ENCODE measurements around the gene PARP6.

PARP6 gene

GRCh38 chr15:72312605-72313447, 40.5 kb upstream of the PARP6 start:
- no peaks in the 10 kb centered on the region for H3K36me3 ChIP-seq (replicated peaks; ENCODE audit: low read depth, low read length)
- no peaks in the 10 kb centered on the region for H4K20me1 ChIP-seq (ENCODE audit: insufficient read depth, low read length)
- H3K9me3 ChIP-seq (ENCODE audit: insufficient read depth, low read length), result no peaks in the 10 kb centered on the region
- H3K79me2 ChIP-seq (ENCODE audit: low read length), result no peaks in the 10 kb centered on the region
- H3K9ac ChIP-seq (ENCODE audit: low read length), result no peak overlapping the region
- H3K4me3 ChIP-seq (ENCODE audit: low read length), result no peak overlapping the region
- H3K4me1 ChIP-seq (ENCODE audit: low read length), result no peaks in the 10 kb centered on the region
- no peak overlapping the region for H2AFZ ChIP-seq (ENCODE audit: low read depth, low read length)
- no peak overlapping the region for H3K27ac ChIP-seq (ENCODE audit: low read length)
- TF ChIP-seq, protein P1, sequence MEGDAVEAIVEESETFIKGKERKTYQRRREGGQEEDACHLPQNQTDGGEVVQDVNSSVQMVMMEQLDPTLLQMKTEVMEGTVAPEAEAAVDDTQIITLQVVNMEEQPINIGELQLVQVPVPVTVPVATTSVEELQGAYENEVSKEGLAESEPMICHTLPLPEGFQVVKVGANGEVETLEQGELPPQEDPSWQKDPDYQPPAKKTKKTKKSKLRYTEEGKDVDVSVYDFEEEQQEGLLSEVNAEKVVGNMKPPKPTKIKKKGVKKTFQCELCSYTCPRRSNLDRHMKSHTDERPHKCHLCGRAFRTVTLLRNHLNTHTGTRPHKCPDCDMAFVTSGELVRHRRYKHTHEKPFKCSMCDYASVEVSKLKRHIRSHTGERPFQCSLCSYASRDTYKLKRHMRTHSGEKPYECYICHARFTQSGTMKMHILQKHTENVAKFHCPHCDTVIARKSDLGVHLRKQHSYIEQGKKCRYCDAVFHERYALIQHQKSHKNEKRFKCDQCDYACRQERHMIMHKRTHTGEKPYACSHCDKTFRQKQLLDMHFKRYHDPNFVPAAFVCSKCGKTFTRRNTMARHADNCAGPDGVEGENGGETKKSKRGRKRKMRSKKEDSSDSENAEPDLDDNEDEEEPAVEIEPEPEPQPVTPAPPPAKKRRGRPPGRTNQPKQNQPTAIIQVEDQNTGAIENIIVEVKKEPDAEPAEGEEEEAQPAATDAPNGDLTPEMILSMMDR (IDR thresholded peaks at IDR 0.05; ENCODE audit: low read depth, low read length), result peak; percentile 83
- TF ChIP-seq EZH2phosphoT487 (IDR thresholded peaks at IDR 0.05; ENCODE audit: low read depth), result no peak
- H3K27me3 ChIP-seq (ENCODE audit: low read depth, low read length), result peaks cover 13% of the 10 kb centered on the region
- no peak overlapping the region for H3K4me2 ChIP-seq (ENCODE audit: low read length)

DNA sequence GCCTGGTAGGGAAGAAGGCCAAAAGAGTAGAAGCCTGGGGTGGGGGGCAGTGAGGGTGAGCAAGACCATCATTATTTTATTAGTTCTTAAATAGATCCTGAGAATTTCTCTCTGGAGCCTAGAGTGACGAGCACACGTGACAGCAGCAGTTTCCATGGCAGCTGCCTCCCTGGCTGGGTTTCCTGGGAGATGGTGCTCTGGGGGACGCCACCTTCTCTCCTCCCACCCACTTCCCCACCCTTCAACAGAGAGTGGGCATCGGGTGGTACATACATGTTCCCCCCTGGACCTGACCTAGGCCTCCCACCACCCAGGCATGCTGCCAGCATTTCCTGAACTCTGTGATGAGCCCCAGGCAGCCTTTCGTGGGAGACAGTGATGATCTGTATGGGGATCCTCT, 34.7 kb upstream of the PARP6 start:
- no peaks in the 10 kb centered on the region for H3K9me3 ChIP-seq (ENCODE audit: insufficient read depth, low read length)
- H3K79me2 ChIP-seq (ENCODE audit: low read length), result no peaks in the 10 kb centered on the region
- H3K36me3 ChIP-seq (replicated peaks; ENCODE audit: low read depth, low read length), result no peaks in the 10 kb centered on the region

GRCh38 chr15:72306211-72306785, 33.9 kb upstream of the PARP6 start:
- no peaks in the 10 kb centered on the region for H3K4me1 ChIP-seq (ENCODE audit: low read length)

More for the DNA sequence above, 34.7 kb upstream of the PARP6 start:
- Histone ChIP-seq H4K20me1 (ENCODE audit: insufficient read depth, low read length) (no peaks in the 10 kb centered on the region), H3K4me3 (ENCODE audit: low read length) (no peak overlapping the region), H2AFZ (ENCODE audit: low read depth, low read length) (no peak overlapping the region), H3K9ac (ENCODE audit: low read length) (no peak overlapping the region), H3K4me1 (ENCODE audit: low read length) (no peaks in the 10 kb centered on the region), H3K27me3 (ENCODE audit: low read depth, low read length) (peaks cover 9% of the 10 kb centered on the region; the same call in 1 of the 2 replicates), H3K27ac (ENCODE audit: low read length) (no peak overlapping the region), H3K4me2 (ENCODE audit: low read length) (no peak overlapping the region)
- TF ChIP-seq, protein P1 (IDR thresholded peaks at IDR 0.05; ENCODE audit: low read depth, low read length), result no peak
- TF ChIP-seq EZH2phosphoT487 (IDR thresholded peaks at IDR 0.05; ENCODE audit: low read depth), result no peak

DNA sequence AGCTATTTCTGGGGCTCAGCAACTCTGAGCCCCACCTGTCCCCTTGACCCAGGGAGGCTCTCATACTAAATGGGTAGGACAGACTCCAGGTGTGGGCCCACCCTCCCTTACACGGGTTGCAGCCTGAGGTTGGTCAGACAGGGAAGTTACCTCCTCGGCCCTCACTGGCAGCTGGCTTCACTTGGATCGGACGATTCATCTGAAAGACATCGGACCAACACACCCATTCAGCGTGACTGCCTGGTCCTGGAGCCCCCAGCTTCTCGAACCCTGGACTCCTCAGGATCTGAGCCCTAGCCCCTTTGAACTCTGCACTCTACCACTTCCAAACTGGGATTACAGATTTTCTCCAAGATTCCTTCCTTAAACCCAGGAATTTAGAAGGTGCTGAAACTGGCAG, 32.2 kb upstream of the PARP6 start:
- TF ChIP-seq, protein P1 (IDR thresholded peaks at IDR 0.05; ENCODE audit: low read depth, low read length), result no peak
- TF ChIP-seq EZH2phosphoT487 (IDR thresholded peaks at IDR 0.05; ENCODE audit: low read depth), result no peak
- peaks cover 9% of the 10 kb centered on the region; the same call in 1 of the 2 replicates for H3K27me3 ChIP-seq (ENCODE audit: low read depth, low read length)
- H3K9me3 ChIP-seq (ENCODE audit: insufficient read depth, low read length), result no peaks in the 10 kb centered on the region
- H3K79me2 ChIP-seq (ENCODE audit: low read length), result no peaks in the 10 kb centered on the region
- no peak overlapping the region for H2AFZ ChIP-seq (ENCODE audit: low read depth, low read length)
- H3K4me1 ChIP-seq (ENCODE audit: low read length), result no peaks in the 10 kb centered on the region
- H3K4me2 ChIP-seq (ENCODE audit: low read length), result no peak overlapping the region
- H3K27ac ChIP-seq (ENCODE audit: low read length), result no peak overlapping the region
- H3K4me3 ChIP-seq (ENCODE audit: low read length), result no peak overlapping the region
- no peak overlapping the region for H3K9ac ChIP-seq (ENCODE audit: low read length)
- no peaks in the 10 kb centered on the region for H4K20me1 ChIP-seq (ENCODE audit: insufficient read depth, low read length)
- no peaks in the 10 kb centered on the region for H3K36me3 ChIP-seq (replicated peaks; ENCODE audit: low read depth, low read length)

More at GRCh38 chr15:72306211-72306785, 33.9 kb upstream of the PARP6 start:
- Histone ChIP-seq H3K27ac (ENCODE audit: low read length) (no peak overlapping the region), H3K9me3 (ENCODE audit: insufficient read depth, low read length) (no peaks in the 10 kb centered on the region), H3K9ac (ENCODE audit: low read length) (no peak overlapping the region), H3K4me3 (ENCODE audit: low read length) (no peak overlapping the region), H3K4me2 (ENCODE audit: low read length) (no peak overlapping the region), H3K36me3 (replicated peaks; ENCODE audit: low read depth, low read length) (no peaks in the 10 kb centered on the region), H3K27me3 (ENCODE audit: low read depth, low read length) (peaks cover 9% of the 10 kb centered on the region; the same call in 1 of the 2 replicates), H4K20me1 (ENCODE audit: insufficient read depth, low read length) (no peaks in the 10 kb centered on the region), H2AFZ (ENCODE audit: low read depth, low read length) (no peak overlapping the region), H3K79me2 (ENCODE audit: low read length) (no peaks in the 10 kb centered on the region)
- no peak for TF ChIP-seq EZH2phosphoT487 (IDR thresholded peaks at IDR 0.05; ENCODE audit: low read depth)
- TF ChIP-seq, protein P1 (IDR thresholded peaks at IDR 0.05; ENCODE audit: low read depth, low read length), result no peak

Data from OCI-LY3 (cell line).